Stimulated activated naive B cell treated with anti-CD40 and anti-IgM and Interleukin-4, amounts not matched to agents 10 μg/mL and 1 μg/mL and 100 μg/mL, for 72 hours (primary cell): ENCODE measurements around the gene FAM131C.
"Not testable (repeated sequence)": the region's sequence is repeated elsewhere in the genome, so short reads cannot be mapped to it uniquely, and the experiment has no call there.

Source experiments
- ATAC-seq, 2 donors: fragments of 150-1000 bp; cut with Tn5 transposase; replicated peaks; 2 replicates each; pipeline ENCODE4 v1.10.0; 2021; ENCODE audit warnings: moderate library complexity in 1 of 2
- DNase-seq: peaks from one replicate; pipeline ENCODE4 v3.0.0; 2021
- H3K27ac Mint-ChIP-seq: one replicate; pipeline ENCODE4 v1.8.0; 2022; ENCODE audit warnings: mild to moderate bottlenecking, mixed read lengths
- H3K27me3 Mint-ChIP-seq, 2 donors: one replicate each; pipeline ENCODE4 v1.8.0; 2022; ENCODE audit warnings: mixed read lengths in 2 of 2
- H3K36me3 Mint-ChIP-seq, 2 donors: one replicate each; pipeline ENCODE4 v1.8.0; 2022; ENCODE audit warnings: mixed read lengths in 2 of 2, mild to moderate bottlenecking in 1 of 2
- H3K4me1 Mint-ChIP-seq, 2 donors: one replicate each; pipeline ENCODE4 v1.8.0; 2022; ENCODE audit warnings: mixed read lengths in 2 of 2, mild to moderate bottlenecking in 1 of 2
- H3K4me3 Mint-ChIP-seq, 2 donors: one replicate each; pipeline ENCODE4 v1.8.0; 2022; ENCODE audit warnings: mild to moderate bottlenecking in 2 of 2, mixed read lengths in 2 of 2, moderate library complexity in 1 of 2
- H3K9me3 Mint-ChIP-seq, 2 donors: one replicate each; pipeline ENCODE4 v1.8.0; 2022; ENCODE audit warnings: mixed read lengths in 2 of 2, mild to moderate bottlenecking in 1 of 2

The FAM131C gene

DNA sequence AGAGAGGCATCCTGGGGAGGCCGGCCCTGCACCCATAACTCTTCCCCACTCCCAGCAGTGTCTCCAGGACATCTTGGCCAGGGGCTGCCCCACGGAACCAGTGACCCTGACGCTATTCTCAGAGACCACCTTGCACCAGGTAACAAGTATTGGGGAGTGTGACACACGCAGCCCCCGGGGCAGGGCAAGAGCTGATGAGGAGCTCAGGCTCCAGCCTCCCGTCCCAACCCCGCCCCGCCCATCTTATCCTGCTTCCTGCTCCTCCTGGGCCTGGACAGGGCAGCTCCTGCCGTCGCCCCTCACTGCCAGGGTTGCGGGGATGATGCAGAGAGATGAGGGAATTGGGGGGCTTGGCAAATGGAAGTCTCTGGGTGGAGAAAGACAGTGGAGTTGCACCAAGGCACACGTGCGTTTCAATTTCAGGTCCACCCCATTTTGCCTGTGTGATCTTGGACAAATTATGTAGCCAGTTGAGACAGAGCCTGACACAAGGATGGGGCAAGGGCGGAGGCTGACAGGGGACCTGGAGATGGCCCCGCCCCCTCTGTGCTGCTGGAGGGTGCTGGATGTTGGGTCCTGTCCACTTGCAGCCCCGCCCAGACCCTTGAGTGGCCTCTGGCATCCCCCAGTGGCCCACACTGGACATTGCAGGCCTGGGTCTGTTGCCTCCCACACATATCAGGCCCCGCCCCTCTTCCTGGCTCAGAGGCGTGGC is 40.9 kb downstream of the FAM131C start:
- H3K27ac Mint-ChIP-seq = peak overlapping the region; percentile 17
- DNase-seq (peak; percentile 72), ATAC-seq (peak; percentile 91 to 92)
- H3K4me3 Mint-ChIP-seq = no peak overlapping the region
- H3K9me3 Mint-ChIP-seq = no peaks in the 10 kb centered on the region
- peaks cover 49 to 61% of the 10 kb centered on the region in 2 donors for H3K27me3 Mint-ChIP-seq
- peaks cover 13% of the 10 kb centered on the region in 2 donors for H3K4me1 Mint-ChIP-seq
- no peaks in the 10 kb centered on the region for H3K36me3 Mint-ChIP-seq

DNA sequence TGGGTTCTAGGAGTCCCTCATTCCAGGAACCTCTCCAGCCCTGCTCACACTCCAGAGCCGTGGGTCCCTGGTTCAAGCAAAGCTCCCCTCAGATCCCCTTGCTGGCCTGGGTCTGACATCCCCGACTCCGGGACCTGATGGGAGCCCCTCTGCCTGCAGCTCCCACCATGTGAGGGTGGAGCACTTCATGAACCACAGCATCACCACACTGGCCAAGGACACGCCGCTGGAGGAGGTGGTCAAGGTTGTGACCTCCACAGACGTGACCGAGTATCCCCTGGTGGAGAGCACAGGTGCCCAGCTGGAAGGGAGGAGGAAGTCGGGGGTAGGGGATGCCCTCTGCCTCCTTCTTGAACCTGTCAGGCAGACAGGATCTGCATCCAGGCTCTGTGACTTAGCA is 41.9 kb downstream of the FAM131C start:
- Mint-ChIP-seq H3K4me1 (peaks cover 14 to 22% of the 10 kb centered on the region in 2 donors), H3K27me3 (peaks cover 41 to 52% of the 10 kb centered on the region in 2 donors), H3K4me3 (no peak overlapping the region), H3K9me3 (no peaks in the 10 kb centered on the region), H3K27ac (no peak overlapping the region), H3K36me3 (no peaks in the 10 kb centered on the region)
- DNase-seq = no peak
- ATAC-seq = no peak

DNA sequence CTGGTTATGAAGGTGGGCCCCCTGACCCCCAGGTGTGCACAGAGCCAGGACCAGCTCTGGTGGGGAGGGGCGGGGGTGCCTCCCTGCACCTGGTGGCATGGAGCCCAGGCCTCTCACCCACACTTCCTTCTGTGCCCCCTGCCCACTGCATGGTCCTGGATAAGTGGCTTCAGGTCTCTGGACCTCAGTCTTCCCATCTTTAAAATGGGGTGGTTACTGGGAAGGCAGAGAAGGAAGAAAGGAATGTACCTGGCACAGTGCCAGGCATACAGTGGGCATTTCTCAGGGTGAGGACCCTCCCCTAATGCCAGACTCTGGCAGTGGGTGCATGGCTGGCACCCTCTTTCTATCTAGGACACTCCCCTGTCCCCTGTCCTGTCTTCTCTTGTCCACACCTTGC is 44.2 kb downstream of the FAM131C start:
- no peak overlapping the region for H3K27ac Mint-ChIP-seq
- H3K27me3 Mint-ChIP-seq = peaks cover 43 to 54% of the 10 kb centered on the region in 2 donors
- H3K9me3 Mint-ChIP-seq = no peaks in the 10 kb centered on the region
- H3K36me3 Mint-ChIP-seq = no peaks in the 10 kb centered on the region
- no peak overlapping the region for H3K4me3 Mint-ChIP-seq
- peaks cover 14 to 22% of the 10 kb centered on the region in 2 donors for H3K4me1 Mint-ChIP-seq
- ATAC-seq (no peak), DNase-seq (no peak)

DNA sequence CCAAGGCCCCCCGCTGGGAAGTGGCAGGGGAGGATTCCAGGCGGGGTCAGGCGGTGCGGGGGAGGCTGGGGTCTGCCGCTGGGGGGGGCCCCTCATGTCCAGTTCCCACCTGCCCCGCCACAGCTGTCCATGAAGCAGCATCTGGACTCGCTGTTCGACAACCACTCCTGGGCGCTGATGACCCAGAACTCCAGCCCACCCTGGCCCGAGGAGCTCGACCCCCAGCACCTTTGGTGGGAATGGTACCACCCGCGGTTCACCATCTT is 44.5 kb downstream of the FAM131C start:
- Mint-ChIP-seq H3K4me1 (peaks cover 14 to 22% of the 10 kb centered on the region in 2 donors), H3K27me3 (peaks cover 41 to 56% of the 10 kb centered on the region in 2 donors)
- not testable (repeated sequence) for H3K36me3 Mint-ChIP-seq, H3K27ac Mint-ChIP-seq, ATAC-seq, DNase-seq, H3K4me3 Mint-ChIP-seq, H3K9me3 Mint-ChIP-seq

DNA sequence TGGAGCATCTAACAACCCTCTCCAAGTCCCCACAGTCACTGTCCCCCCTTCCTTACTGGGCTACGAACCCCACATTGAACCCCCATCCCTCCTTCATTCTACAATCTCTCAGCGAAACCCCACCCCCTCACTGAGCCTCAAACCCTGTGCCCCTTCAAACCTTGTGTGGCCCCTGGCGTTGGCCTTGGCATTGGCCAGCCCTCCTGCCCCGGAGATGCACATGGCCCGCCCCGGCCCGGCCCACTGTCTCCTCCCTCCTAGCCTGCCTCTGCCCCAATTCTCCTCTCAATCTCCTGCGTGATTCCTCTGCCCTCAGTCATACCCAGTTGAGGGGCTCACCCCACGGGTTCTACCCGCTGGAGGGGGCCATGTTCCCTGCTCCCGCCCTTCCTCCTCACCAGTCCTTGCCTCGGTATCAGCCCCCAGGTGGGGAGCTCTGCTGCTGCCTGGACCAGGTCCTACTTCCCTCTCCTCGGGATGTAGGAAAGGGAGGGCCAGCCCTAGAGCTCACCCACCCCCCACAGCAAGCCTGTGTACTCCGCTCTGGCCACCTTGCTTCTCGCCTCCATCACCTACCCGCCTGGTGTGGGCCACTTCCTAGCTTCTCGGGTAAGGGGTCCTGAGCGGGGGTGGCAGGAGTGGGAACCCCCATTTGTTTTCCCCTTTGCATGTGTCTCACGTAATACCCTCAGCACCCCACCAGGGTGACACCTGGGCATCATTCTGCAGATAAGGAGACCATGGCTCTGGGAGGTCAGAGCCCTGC is 45.0 kb downstream of the FAM131C start:
- peak overlapping the region in 1 of 2 donors; percentile 11 for H3K4me3 Mint-ChIP-seq
- no peaks in the 10 kb centered on the region for H3K36me3 Mint-ChIP-seq
- H3K4me1 Mint-ChIP-seq = peaks cover 14 to 22% of the 10 kb centered on the region in 2 donors
- H3K27ac Mint-ChIP-seq = no peak overlapping the region
- H3K27me3 Mint-ChIP-seq = peaks cover 41 to 59% of the 10 kb centered on the region in 2 donors
- DNase-seq = no peak
- ATAC-seq = no peak
- H3K9me3 Mint-ChIP-seq = no peaks in the 10 kb centered on the region

DNA sequence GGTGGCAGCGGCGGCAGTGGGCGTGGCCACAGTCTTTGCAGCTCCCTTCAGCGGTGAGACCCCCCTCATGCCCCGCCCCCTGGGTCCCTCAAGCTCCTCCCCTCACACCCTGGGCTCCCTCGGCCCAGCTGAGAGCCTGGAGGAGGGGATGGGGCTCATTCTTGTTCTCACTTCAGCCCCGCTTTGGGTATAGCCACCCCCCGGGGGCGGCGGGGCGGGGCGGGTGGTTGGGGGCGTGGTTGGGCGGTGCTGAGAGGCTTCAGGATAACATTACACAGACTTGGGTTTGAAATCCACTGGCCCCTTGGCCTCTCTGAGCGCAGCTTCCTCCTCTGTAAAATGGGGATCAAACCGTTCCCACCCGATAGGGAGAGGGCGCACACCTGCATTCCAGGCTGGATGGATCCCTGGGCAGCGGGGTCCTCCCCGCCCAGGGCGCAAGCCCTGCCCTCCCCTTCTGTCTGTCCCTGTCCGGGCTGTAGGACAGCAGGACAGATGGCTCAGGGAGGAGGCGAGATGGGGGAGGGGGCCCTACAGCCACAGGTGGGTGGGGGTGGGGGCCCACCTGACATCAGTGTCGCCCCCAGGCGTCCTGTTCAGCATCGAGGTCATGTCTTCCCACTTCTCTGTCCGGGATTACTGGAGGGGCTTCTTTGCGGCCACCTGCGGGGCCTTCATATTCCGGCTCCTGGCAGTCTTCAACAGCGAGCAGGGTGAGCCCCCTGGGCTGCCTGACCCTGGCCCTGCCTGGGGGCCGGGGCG is 46.5 kb downstream of the FAM131C start:
- no peak for DNase-seq
- no peaks in the 10 kb centered on the region for H3K9me3 Mint-ChIP-seq
- H3K4me3 Mint-ChIP-seq = peak overlapping the region in 1 of 2 donors; percentile 72
- peaks cover 8 to 14% of the 10 kb centered on the region in 2 donors for H3K4me1 Mint-ChIP-seq
- H3K36me3 Mint-ChIP-seq = no peaks in the 10 kb centered on the region
- peak; percentile 34 to 58 for ATAC-seq
- peaks cover 37 to 59% of the 10 kb centered on the region in 2 donors for H3K27me3 Mint-ChIP-seq
- H3K27ac Mint-ChIP-seq = no peak overlapping the region

DNA sequence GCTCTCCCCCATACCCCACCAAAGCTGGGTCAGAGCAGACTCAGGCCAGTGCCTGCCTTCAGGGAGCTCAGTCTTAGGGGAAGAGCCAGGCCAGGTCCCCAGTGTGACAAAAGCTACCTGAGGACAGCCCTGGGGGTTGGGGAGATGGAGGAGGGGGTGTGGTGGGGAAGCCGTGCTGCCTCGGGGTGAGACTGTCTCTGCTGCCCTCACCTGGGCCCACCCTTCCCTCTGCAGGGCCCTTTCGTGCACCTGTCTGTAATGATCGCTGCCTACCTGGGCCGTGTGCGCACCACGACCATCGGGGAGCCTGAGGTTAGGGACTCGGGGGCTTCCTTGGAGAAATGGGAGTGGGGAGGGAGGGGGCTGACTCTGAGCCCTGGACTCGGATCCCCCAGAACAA is 47.1 kb downstream of the FAM131C start:
- DNase-seq, H3K27ac Mint-ChIP-seq, ATAC-seq, H3K36me3 Mint-ChIP-seq, H3K9me3 Mint-ChIP-seq, H3K4me3 Mint-ChIP-seq: not testable (repeated sequence)
- peaks cover 43 to 60% of the 10 kb centered on the region in 2 donors for H3K27me3 Mint-ChIP-seq
- peaks cover 8 to 14% of the 10 kb centered on the region in 2 donors for H3K4me1 Mint-ChIP-seq

DNA sequence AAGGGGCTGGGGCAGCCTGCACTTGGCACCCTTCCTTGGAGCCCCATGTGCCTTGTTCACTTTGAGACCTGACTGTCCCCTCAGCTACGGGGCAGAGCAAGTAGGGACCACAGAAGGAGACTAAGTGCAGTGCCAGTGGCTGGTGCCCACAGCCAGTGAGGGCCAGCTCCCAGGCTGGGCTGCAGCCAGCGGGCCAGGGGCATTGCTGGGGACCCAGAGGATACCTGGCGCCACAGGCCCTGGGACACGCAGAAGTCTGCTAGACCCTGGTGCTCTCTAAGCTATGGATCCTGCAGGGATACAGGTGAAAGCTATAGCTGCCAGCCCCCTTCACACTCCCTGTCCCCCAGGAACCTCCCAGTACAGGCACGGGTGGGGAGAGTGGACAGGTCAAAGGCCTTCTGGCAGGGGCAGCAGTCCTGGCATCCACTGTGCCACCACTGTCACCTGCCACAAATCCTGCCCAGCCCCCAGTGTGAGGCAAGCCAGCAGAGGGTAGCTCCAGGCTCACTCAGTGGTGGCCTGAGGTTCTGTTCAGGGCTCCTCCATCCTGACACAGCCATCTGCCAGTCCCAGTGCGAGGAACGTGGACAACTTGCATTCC is 50.3 kb downstream of the FAM131C start:
- Mint-ChIP-seq H3K27ac (no peak overlapping the region), H3K9me3 (no peaks in the 10 kb centered on the region), H3K4me3 (no peak overlapping the region), H3K27me3 (peaks cover 19 to 37% of the 10 kb centered on the region in 2 donors), H3K4me1 (peaks cover 6 to 17% of the 10 kb centered on the region in 2 donors), H3K36me3 (no peaks in the 10 kb centered on the region)
- no peak for DNase-seq
- no peak for ATAC-seq

DNA sequence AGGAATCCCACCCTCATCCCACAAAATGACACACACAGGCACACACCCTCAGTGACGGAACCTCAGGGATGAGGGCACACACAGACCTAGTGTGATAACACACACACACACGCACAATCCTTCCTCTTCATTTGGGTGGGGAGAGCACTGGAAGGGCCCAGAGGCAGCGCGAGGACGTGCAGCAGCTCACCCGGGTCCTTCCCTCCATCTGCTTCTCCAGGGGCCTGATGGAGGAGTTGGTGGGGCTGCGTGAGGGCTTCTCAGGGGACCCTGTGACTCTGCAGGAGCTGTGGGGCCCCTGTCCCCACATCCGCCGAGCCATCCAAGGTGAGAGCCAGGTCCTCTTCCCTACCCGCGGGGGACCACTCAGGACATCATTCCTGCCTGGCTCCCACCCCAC is 51.1 kb downstream of the FAM131C start:
- Mint-ChIP-seq H3K4me1 (peaks cover 2 to 12% of the 10 kb centered on the region in 2 donors), H3K4me3 (no peak overlapping the region), H3K36me3 (no peaks in the 10 kb centered on the region), H3K27me3 (peaks cover 14 to 32% of the 10 kb centered on the region in 2 donors), H3K27ac (no peak overlapping the region), H3K9me3 (no peaks in the 10 kb centered on the region)
- ATAC-seq = no peak
- no peak for DNase-seq

DNA sequence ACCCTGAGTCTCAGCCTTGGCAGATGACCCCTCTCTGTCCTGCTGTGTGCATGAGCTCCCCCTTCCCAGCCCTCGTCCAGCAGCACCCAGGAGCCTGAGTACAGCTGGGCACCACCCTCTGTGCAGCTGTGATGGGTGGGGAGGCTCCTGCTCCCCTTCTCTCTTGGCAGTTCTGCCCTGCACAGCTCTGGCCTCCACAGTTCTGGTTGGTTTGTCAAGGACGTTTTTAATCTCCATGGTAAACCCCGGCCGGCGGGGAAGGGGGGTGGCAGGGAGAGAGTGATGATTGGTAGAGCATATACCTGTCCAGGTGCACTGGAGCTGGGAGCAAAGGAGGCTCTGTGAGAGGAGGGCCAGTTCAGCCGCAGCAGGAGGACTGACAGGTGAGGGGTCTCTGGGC is 51.8 kb downstream of the FAM131C start, which contains the start of gene CLCNKA:
Gene CLCNKA (plus strand): TSS at position 356 of the 400 bp plus-strand sequence. CDS start 584 bp downstream, outside the sequence.
- Mint-ChIP-seq H3K4me1 (peaks cover 2 to 5% of the 10 kb centered on the region in 2 donors), H3K27ac (peak within 1 kb of the TSS; percentile 63), H3K36me3 (no peaks in the 10 kb centered on the region), H3K9me3 (no peaks in the 10 kb centered on the region), H3K4me3 (no peak within 1 kb of the TSS), H3K27me3 (peaks cover 14 to 32% of the 10 kb centered on the region in 2 donors)
- DNase-seq (no peak), ATAC-seq (no peak)

DNA sequence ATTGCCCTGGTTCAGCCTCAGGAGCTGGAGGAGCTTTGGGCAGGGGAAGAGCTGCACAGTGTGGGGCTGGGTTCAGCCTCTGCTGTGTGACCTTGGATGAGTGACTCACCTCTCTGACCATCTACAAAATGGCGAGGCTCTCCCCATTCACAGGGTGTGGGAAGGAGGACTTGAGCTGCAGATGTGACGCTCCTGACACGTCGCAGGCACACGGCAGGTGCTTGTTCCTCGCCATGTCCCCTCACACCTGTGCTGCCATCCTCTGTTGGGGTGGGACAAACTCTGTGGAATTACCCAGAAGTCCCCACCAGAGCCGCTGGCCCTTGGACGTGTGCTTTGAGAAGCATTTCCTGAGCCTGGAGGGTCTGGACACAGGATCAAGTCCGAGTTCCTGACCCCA is 52.6 kb downstream of the FAM131C start:
- H3K9me3 Mint-ChIP-seq, H3K4me3 Mint-ChIP-seq, ATAC-seq, H3K27ac Mint-ChIP-seq, H3K4me1 Mint-ChIP-seq, DNase-seq, H3K36me3 Mint-ChIP-seq: not testable (repeated sequence)
- peaks cover 14 to 32% of the 10 kb centered on the region in 2 donors for H3K27me3 Mint-ChIP-seq

DNA sequence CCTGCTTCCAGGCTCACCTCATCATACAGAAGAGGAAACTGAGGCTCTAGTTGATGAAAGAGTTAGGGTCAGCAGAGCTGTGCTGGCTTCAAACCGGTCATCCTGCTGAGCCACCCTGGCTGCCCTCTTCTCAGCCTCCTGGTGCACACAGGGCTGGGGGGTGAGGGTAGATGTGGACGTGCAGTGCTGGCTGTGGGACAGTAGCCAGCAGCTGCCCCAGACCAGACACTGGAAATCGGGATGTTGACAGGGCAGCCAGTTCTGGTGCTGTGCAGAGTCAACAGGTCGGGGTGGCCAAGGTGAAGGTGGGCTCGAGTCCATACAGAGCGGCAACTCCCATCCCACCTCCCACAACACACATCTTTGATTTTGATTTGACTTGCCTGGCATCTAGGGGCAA is 53.1 kb downstream of the FAM131C start:
- H3K9me3 Mint-ChIP-seq = no peaks in the 10 kb centered on the region

DNA sequence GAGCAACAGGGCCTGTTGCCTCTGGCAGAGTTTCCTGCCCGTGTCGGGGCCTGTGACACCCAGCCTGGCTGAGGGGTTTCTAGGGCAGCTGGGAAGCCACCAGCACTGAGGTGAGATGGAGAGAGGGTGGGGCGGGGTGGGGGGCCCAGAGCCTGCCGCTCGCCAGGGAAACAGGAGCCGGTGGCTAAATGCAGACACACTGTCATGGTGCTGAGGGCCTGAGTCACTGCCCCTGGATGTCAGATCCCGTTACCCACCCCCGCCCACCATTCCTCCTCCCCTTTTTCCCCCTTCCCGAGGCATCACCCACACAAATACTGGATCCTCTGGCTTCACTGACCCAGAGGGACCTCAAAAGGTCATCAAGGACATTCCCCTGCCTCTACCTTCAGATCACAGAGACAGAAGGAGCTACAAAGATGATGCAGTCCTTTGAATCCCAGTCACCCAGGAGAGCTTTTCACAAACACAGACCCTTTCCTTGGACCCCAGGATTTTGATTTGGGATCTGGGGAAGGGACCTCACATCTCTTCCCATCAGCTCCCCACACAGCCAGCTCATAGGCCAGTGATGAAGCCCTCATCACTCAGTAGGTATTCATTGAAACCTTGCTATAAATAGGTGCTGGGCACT is 53.7 kb downstream of the FAM131C start:
- Mint-ChIP-seq H3K4me1 (peaks cover 13 to 20% of the 10 kb centered on the region in 2 donors), H3K9me3 (no peaks in the 10 kb centered on the region), H3K4me3 (no peak overlapping the region), H3K36me3 (no peaks in the 10 kb centered on the region), H3K27me3 (peaks cover 17 to 31% of the 10 kb centered on the region in 2 donors), H3K27ac (peak overlapping the region; percentile 51)
- no peak for ATAC-seq
- no peak for DNase-seq

More for the DNA sequence above, 53.1 kb downstream of the FAM131C start:
- no peak for DNase-seq
- H3K27ac Mint-ChIP-seq = peak overlapping the region; percentile 62
- peaks cover 14 to 32% of the 10 kb centered on the region in 2 donors for H3K27me3 Mint-ChIP-seq
- peaks cover 8 to 14% of the 10 kb centered on the region in 2 donors for H3K4me1 Mint-ChIP-seq
- ATAC-seq = no peak
- H3K36me3 Mint-ChIP-seq = no peaks in the 10 kb centered on the region
- H3K4me3 Mint-ChIP-seq = no peak overlapping the region
